ENCODE data around the gene MMD2.

DNA sequence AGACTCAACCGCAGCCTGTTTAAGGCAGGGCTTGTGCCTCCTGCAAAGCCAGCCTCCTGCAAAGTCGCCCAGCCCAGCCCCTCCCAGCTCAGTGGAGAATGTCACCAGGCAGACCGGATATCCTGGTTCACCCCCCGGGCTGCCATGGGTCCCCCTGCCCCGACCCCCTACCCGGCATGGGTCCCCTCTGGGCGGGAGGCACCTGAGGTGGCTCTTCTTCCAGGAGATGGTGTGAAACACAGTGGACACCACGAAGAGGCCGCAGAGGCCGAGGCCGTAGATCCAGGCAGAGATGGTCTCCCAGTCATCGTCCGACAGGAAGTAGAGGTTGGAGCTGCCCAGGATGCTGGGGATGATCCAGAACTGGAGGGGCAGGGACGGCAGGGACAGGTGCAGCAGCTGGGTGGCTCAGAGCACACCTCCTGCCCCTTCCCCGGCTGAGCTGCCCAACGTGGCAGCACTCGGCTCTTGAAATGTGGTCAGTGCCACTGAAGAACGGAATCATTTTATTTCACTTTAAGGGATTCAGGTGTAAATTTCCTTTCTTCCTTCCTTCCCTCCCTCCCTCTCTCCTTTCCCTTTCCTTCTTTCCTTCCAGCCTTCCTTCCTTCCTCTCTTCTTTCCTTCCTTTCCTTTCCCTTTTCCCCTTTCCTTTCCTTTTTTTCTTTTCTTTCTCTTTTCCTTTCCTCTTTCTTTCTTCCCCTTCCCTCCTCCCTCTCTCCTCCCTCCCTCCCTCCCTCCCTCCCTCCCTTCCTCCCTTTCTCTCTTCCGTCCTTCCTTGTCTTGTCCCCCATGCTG lies 38.8 kb downstream of the MMD2 start:
- TF ChIP-seq SMC3 (IDR thresholded peaks at IDR 0.05) (no peak), RAD21 (conservative IDR thresholded peaks at IDR 0.05 in 1 of 2, IDR thresholded peaks at IDR 0.05 in 1 of 2) (no peak), HDAC2 (IDR thresholded peaks at IDR 0.05) (no peak), EHMT2 (IDR thresholded peaks at IDR 0.05; ENCODE audit: low read depth) (no peak), POLR2A (IDR thresholded peaks at IDR 0.05; ENCODE audit: low read length) (no peak), ESRRA (IDR thresholded peaks at IDR 0.05; ENCODE audit: borderline replicate concordance, low read length) (no peak), ZNF302 (CRISPR knock-in tag; IDR thresholded peaks at IDR 0.05) (no peak)
- TF ChIP-seq, protein P1, sequence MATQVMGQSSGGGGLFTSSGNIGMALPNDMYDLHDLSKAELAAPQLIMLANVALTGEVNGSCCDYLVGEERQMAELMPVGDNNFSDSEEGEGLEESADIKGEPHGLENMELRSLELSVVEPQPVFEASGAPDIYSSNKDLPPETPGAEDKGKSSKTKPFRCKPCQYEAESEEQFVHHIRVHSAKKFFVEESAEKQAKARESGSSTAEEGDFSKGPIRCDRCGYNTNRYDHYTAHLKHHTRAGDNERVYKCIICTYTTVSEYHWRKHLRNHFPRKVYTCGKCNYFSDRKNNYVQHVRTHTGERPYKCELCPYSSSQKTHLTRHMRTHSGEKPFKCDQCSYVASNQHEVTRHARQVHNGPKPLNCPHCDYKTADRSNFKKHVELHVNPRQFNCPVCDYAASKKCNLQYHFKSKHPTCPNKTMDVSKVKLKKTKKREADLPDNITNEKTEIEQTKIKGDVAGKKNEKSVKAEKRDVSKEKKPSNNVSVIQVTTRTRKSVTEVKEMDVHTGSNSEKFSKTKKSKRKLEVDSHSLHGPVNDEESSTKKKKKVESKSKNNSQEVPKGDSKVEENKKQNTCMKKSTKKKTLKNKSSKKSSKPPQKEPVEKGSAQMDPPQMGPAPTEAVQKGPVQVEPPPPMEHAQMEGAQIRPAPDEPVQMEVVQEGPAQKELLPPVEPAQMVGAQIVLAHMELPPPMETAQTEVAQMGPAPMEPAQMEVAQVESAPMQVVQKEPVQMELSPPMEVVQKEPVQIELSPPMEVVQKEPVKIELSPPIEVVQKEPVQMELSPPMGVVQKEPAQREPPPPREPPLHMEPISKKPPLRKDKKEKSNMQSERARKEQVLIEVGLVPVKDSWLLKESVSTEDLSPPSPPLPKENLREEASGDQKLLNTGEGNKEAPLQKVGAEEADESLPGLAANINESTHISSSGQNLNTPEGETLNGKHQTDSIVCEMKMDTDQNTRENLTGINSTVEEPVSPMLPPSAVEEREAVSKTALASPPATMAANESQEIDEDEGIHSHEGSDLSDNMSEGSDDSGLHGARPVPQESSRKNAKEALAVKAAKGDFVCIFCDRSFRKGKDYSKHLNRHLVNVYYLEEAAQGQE (IDR thresholded peaks at IDR 0.05): no peak

All from A549 (cell line).